Measurements from ENCODE around the gene ZNF566. TPM values are rescaled to one million over a fixed set of nuclear protein-coding genes. Genes with fewer than 3 reads are reported as not detected.

ZNF566 gene
- total and polyA plus RNA-seq, 3 experiments from 2014 or later: 8.2 to 12.9 (median 9.0) TPM

DNA sequence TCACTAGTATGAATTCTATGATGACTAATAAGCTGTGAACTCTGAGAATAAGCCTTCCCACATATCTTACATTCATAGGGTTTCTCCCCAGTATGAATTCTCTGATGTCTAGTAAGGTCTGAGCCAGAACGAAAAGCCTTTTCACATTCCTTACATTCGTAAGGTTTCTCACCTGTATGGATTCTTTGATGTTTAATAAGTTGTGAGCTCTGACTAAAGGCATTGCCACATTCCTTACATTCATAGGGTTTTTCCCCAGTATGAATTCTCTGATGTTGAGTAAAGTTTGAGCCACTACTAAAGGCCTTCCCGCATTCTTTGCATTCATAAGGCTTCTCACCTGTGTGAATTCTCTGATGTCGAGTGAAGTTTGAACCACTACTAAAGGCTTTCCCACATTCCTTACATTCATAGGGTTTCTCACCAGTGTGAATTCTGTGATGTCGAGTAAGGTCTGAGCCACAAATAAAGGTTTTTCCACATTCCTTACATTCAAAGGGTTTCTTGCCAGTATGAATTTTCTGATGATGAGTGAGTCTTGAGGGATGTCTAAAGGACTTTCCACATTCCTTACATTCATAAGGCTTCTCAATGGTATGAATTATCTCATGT, 40.2 kb downstream of the ZNF566 start:
- ChIA-PET CTCF (interaction anchor here (0.9 kb wide), 1 partner anchor 1887 kb away, joined by 3 read pairs; the partner anchor contains the start of gene CATSPERG), POLR2A (no interaction called here)
- DNase-seq: no peak
- H3K27me3 Mint-ChIP-seq: no peaks in the 10 kb centered on the region
- no peak overlapping the region for H3K4me3 Mint-ChIP-seq
- peaks cover 0 to under 1% (median 0%) of the 10 kb centered on the region in 3 donors for H3K4me1 Mint-ChIP-seq
- peaks cover 24% of the 10 kb centered on the region for H3K36me3 ChIP-seq (ENCODE audit: insufficient read depth, low read length)
- peaks cover 44 to 93% (median 89%) of the 10 kb centered on the region in 5 donors for H3K9me3 Mint-ChIP-seq
- peaks cover 40% of the 10 kb centered on the region for H3K9me3 ChIP-seq (ENCODE audit: low read length)
- no peak overlapping the region for H3K27ac ChIP-seq (ENCODE audit: low read depth, low read length)
- peaks cover 24 to 70% (median 68%) of the 10 kb centered on the region in 3 donors for H3K36me3 Mint-ChIP-seq
- no peak overlapping the region for H3K27ac Mint-ChIP-seq
- H3K4me1 ChIP-seq (ENCODE audit: insufficient read depth, low read length): no peaks in the 10 kb centered on the region
- no peaks in the 10 kb centered on the region for H3K27me3 ChIP-seq (ENCODE audit: insufficient read depth, low read length, poor library complexity, severe bottlenecking)
- peak overlapping the region; percentile 1 for H3K4me3 ChIP-seq (ENCODE audit: low read length)

DNA sequence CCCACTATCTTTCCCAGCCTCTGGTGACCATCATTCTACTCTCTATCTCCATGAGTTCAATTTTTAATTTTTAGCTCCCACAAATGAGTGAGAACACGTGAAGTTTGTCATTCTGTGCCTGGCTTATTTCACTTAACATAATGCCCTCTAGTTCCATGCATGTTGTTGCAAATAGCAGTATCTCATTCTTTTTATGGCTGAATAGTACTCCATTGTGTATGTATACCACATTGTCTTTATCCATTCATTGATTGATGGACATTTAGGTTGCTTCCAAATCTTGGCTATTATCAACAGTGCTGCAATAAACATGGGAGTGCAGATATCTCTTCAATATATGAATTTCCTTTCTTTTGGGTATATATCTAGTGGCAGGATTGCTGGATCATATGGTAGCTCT, 48.0 kb downstream of the ZNF566 start:
- Mint-ChIP-seq H3K27me3 (no peaks in the 10 kb centered on the region), H3K4me1 (no peaks in the 10 kb centered on the region), H3K27ac (no peak overlapping the region), H3K4me3 (no peak overlapping the region), H3K9me3 (peaks cover 24 to 81% (median 68%) of the 10 kb centered on the region in 5 donors), H3K36me3 (peaks cover 0 to 30% (median 12%) of the 10 kb centered on the region in 3 donors)
- H3K27me3 ChIP-seq (ENCODE audit: insufficient read depth, low read length, poor library complexity, severe bottlenecking): no peaks in the 10 kb centered on the region
- ChIA-PET CTCF (no interaction called here), POLR2A (no interaction called here)
- H3K36me3 ChIP-seq (ENCODE audit: insufficient read depth, low read length): no peaks in the 10 kb centered on the region
- peaks cover 7% of the 10 kb centered on the region for H3K9me3 ChIP-seq (ENCODE audit: low read length)
- H3K4me3 ChIP-seq (ENCODE audit: low read length): no peak overlapping the region
- DNase-seq: no peak
- no peak overlapping the region for H3K27ac ChIP-seq (ENCODE audit: low read depth, low read length)
- H3K4me1 ChIP-seq (ENCODE audit: insufficient read depth, low read length): no peaks in the 10 kb centered on the region

DNA sequence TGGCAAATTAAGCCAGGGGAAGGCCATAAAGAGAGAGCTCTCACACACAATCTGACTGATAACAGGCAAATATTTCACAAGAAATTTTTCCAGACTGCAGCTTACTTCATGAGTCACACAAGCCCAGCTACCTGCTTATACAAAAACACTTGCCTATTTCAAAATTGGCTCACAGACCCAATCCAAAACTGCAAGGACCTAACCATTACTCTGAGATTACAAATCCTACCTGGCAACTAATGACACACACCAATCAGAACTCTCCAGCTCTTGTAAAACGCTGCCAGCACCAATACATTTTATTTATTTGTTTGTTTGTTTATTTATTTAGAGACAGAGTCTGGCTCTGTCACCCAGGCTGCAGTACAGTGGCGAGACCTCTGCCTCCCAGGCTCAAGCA, 52.8 kb downstream of the ZNF566 start:
- Histone ChIP-seq H3K27me3 (ENCODE audit: insufficient read depth, low read length, poor library complexity, severe bottlenecking) (no peaks in the 10 kb centered on the region), H3K4me3 (ENCODE audit: low read length) (no peak overlapping the region), H3K36me3 (ENCODE audit: insufficient read depth, low read length) (no peaks in the 10 kb centered on the region), H3K4me1 (ENCODE audit: insufficient read depth, low read length) (no peaks in the 10 kb centered on the region), H3K9me3 (ENCODE audit: low read length) (no peaks in the 10 kb centered on the region), H3K27ac (ENCODE audit: low read depth, low read length) (no peak overlapping the region)
- Mint-ChIP-seq H3K4me3 (no peak overlapping the region), H3K9me3 (peaks cover 24 to 76% (median 53%) of the 10 kb centered on the region in 5 donors), H3K4me1 (no peaks in the 10 kb centered on the region), H3K27me3 (peaks cover 2 to 3% of the 10 kb centered on the region in 2 donors), H3K36me3 (peaks cover 0 to 20% (median 5%) of the 10 kb centered on the region in 3 donors), H3K27ac (no peak overlapping the region)
- DNase-seq: no peak
- ChIA-PET CTCF (no interaction called here), POLR2A (no interaction called here)

DNA sequence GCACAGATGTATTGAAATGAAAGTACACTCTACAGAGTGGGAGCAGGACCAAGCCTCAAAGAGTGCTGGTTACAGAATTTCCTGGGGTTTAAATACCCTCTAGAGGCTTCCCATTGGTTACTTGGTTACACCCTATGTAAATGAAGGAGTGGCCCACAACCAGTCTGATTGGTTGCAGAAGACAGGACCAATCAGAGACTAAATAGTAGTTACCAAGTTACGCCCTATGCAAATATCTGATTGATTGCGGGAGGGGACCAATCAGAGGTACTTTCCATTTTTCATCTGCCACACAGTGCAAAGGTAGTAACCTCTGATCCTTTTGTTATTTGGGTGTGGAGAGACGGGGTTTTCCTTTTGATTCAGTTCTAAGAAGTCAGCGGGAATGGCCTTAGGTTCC, 65.4 kb downstream of the ZNF566 start:
- Histone ChIP-seq H3K4me3 (ENCODE audit: low read length) (no peak overlapping the region), H3K4me1 (ENCODE audit: insufficient read depth, low read length) (peaks cover 2% of the 10 kb centered on the region), H3K9me3 (ENCODE audit: low read length) (no peaks in the 10 kb centered on the region), H3K27me3 (ENCODE audit: insufficient read depth, low read length, poor library complexity, severe bottlenecking) (peaks cover 6% of the 10 kb centered on the region), H3K27ac (ENCODE audit: low read depth, low read length) (no peak overlapping the region), H3K36me3 (ENCODE audit: insufficient read depth, low read length) (no peaks in the 10 kb centered on the region)
- peaks cover 6 to 42% (median 26%) of the 10 kb centered on the region in 5 donors for H3K9me3 Mint-ChIP-seq
- POLR2A ChIA-PET: no interaction called here
- peaks cover 36 to 51% of the 10 kb centered on the region in 2 donors for H3K27me3 Mint-ChIP-seq
- peaks cover 0 to 32% (median 2%) of the 10 kb centered on the region in 3 donors for H3K36me3 Mint-ChIP-seq
- CTCF ChIA-PET: no interaction called here
- no peak for DNase-seq
- H3K4me1 Mint-ChIP-seq: peaks cover 5 to 7% (median 6%) of the 10 kb centered on the region in 3 donors
- no peak overlapping the region for H3K4me3 Mint-ChIP-seq
- H3K27ac Mint-ChIP-seq: no peak overlapping the region

DNA sequence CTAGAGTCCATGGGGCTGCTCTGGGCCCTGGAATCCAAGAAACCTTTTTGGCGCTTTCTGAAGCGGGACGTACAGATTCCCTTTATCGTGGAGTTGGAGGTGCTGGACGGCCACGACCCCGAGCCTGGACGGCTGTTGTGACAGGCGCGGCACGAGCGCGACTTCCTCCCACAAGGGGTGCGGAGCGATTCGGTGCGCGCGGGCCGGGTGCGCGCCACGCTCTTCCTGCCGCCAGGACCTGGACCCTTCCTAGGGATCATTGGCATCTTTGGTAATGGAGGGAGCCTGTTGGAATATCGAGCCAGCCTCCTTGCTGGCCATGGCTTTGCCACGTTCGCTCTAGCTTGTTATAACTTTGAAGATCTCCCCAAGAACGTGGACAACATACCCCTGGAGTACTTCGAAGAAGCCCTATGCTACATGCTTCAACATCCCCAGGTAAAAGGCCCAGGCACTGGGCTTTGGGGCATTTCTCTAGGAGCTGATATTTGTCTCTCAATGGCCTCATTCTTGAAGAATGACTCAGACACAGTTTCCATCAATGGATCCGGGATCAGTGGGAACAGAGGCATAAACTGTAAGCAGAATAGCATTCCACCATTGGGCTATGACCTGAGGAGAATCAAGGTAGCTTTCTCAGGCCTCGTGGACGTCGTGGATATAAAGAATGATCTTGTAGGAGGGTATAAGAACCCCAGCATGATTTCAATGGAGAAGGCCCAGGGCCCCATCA, 67.4 kb downstream of the ZNF566 start:
- H3K27me3 ChIP-seq (ENCODE audit: insufficient read depth, low read length, poor library complexity, severe bottlenecking): peaks cover 6% of the 10 kb centered on the region
- Mint-ChIP-seq H3K36me3 (peaks cover 3 to 30% (median 18%) of the 10 kb centered on the region in 3 donors), H3K9me3 (peaks cover 3 to 31% (median 24%) of the 10 kb centered on the region in 5 donors), H3K27me3 (peaks cover 36 to 46% of the 10 kb centered on the region in 2 donors), H3K4me1 (peaks cover 20 to 26% (median 25%) of the 10 kb centered on the region in 3 donors), H3K4me3 (peak overlapping the region in 3 of 7 donors; percentile 19 to 49 (median 47)), H3K27ac (no peak overlapping the region)
- H3K4me1 ChIP-seq (ENCODE audit: insufficient read depth, low read length): peaks cover 11% of the 10 kb centered on the region
- no peak overlapping the region for H3K27ac ChIP-seq (ENCODE audit: low read depth, low read length)
- H3K4me3 ChIP-seq (ENCODE audit: low read length): no peak overlapping the region
- ChIA-PET POLR2A (no interaction called here), CTCF (no interaction called here)
- DNase-seq: no peak
- H3K9me3 ChIP-seq (ENCODE audit: low read length): no peaks in the 10 kb centered on the region
- no peaks in the 10 kb centered on the region for H3K36me3 ChIP-seq (ENCODE audit: insufficient read depth, low read length)

DNA sequence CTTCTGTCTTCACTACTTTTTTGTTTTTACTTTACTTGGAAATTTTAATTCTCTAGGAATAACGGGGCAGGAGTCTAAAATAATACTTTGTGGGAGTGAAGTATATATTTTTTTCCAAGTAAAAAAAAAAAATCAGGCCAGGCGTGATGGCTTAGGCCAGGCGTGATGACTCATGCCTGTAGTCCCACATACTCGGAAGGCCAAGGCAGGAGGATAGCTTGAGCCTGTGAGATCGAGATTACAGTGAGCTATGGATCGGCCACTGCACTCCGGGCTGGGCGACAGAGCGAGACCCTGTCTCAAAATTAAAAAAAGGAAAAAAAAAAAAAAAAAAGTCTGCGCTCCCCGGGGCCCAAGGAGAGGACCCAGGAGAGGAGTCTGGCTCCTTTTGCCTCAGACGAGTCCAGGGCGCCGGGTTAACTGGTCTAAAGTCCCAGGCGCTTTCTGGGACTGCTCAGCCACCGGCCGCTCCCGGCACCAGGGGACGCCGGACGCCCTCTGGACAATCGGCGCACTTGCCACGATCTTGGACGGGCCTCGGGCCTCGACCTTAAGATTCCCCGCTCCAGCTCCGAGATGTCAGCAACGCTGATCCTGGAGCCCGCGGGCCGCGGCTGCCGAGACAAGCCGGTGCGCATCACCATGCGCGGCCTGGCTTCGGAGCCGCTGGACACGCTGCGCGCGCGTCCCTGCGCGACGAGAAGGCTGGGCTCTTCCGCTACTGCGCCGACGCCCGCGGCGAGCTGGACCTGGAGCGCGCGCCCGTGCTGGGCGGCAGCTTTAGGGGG, 68.2 kb downstream of the ZNF566 start:
- no peak for DNase-seq
- Histone ChIP-seq H3K4me3 (ENCODE audit: low read length) (no peak overlapping the region), H3K36me3 (ENCODE audit: insufficient read depth, low read length) (no peaks in the 10 kb centered on the region), H3K4me1 (ENCODE audit: insufficient read depth, low read length) (peaks cover 11% of the 10 kb centered on the region), H3K27me3 (ENCODE audit: insufficient read depth, low read length, poor library complexity, severe bottlenecking) (peaks cover 6% of the 10 kb centered on the region), H3K27ac (ENCODE audit: low read depth, low read length) (no peak overlapping the region), H3K9me3 (ENCODE audit: low read length) (no peaks in the 10 kb centered on the region)
- Mint-ChIP-seq H3K36me3 (peaks cover 4 to 31% (median 20%) of the 10 kb centered on the region in 3 donors), H3K27me3 (peaks cover 36 to 43% of the 10 kb centered on the region in 2 donors), H3K27ac (no peak overlapping the region), H3K4me1 (peaks cover 20 to 30% (median 28%) of the 10 kb centered on the region in 3 donors), H3K9me3 (peaks cover 3 to 30% (median 23%) of the 10 kb centered on the region in 5 donors), H3K4me3 (peak overlapping the region in 2 of 7 donors; percentile 47 to 49)
- CTCF ChIA-PET: no interaction called here
- POLR2A ChIA-PET: no interaction called here

DNA sequence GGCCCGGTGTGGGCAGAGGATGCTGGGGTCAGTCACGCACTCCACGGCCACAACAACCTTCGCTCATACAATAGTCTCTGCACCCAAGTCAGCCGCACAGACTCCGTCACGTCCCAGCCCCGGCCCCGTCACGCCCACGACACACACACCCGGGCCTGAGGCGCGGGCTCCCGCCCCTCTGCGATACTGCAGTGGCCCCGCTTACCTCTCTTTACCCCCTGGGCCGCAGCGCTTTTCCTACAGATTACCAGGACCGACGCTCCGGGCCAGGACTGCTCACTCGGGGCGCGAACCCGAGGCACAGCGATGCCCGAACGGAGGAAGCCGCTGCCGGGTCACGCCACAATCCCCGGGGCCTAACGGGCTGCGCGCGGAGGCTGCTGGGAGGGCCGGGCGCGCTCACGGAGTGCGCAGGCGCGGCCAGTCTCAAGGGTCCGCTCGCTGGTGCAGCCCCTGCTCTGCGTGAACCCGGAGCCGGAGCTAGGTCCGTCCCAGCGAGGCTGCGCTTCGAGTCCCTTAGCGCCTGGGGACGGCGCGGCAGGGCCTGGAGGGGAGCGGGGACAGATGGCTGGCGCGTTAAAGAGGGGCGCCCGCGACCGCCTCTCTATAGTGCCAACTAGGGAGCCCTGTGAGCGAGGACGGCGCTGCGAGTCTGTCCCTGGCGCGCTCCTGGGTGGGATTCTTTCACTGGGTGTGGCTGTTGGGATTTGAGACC, 70.9 kb downstream of the ZNF566 start, which contains the start of gene ZFP82:
ZFP82 (minus strand) TSS at position 358 of the 715 bp plus-strand sequence. CDS start 8,855 bp downstream, outside the sequence.
- ChIA-PET POLR2A (interaction anchor here (0.6 to 1.3 kb wide), 4 partner anchors 38 to 293 kb away, joined by 3 to 5 read pairs (median 4); partner anchors contain the start of gene ZNF566), CTCF (no interaction called here)
- DNase-seq: peak; percentile 63 to 80 (median 77)
- peaks cover 7 to 33% (median 29%) of the 10 kb centered on the region in 3 donors for H3K36me3 Mint-ChIP-seq
- H3K27ac ChIP-seq (ENCODE audit: low read depth, low read length): peak within 1 kb of the TSS; percentile 78
- H3K4me3 ChIP-seq (ENCODE audit: low read length): peak within 1 kb of the TSS; percentile 63
- no peaks in the 10 kb centered on the region for H3K36me3 ChIP-seq (ENCODE audit: insufficient read depth, low read length)
- peaks cover 23 to 42% (median 40%) of the 10 kb centered on the region in 3 donors for H3K4me1 Mint-ChIP-seq
- H3K9me3 Mint-ChIP-seq: peaks cover 3 to 29% (median 17%) of the 10 kb centered on the region in 5 donors
- H3K4me1 ChIP-seq (ENCODE audit: insufficient read depth, low read length): peaks cover 11% of the 10 kb centered on the region
- peaks cover 6% of the 10 kb centered on the region for H3K27me3 ChIP-seq (ENCODE audit: insufficient read depth, low read length, poor library complexity, severe bottlenecking)
- no peaks in the 10 kb centered on the region for H3K9me3 ChIP-seq (ENCODE audit: low read length)
- H3K27ac Mint-ChIP-seq: peak within 1 kb of the TSS; percentile 55 to 97 (median 95)
- peak within 1 kb of the TSS; percentile 89 to 95 (median 92) for H3K4me3 Mint-ChIP-seq
- peaks cover 18 to 23% of the 10 kb centered on the region in 2 donors for H3K27me3 Mint-ChIP-seq
